ENCODE measurements around the gene MKNK1.

GRCh38 chr1:46642115-46642680, 38.1 kb upstream of the MKNK1 start:
- TF ChIP-seq, protein P1, sequence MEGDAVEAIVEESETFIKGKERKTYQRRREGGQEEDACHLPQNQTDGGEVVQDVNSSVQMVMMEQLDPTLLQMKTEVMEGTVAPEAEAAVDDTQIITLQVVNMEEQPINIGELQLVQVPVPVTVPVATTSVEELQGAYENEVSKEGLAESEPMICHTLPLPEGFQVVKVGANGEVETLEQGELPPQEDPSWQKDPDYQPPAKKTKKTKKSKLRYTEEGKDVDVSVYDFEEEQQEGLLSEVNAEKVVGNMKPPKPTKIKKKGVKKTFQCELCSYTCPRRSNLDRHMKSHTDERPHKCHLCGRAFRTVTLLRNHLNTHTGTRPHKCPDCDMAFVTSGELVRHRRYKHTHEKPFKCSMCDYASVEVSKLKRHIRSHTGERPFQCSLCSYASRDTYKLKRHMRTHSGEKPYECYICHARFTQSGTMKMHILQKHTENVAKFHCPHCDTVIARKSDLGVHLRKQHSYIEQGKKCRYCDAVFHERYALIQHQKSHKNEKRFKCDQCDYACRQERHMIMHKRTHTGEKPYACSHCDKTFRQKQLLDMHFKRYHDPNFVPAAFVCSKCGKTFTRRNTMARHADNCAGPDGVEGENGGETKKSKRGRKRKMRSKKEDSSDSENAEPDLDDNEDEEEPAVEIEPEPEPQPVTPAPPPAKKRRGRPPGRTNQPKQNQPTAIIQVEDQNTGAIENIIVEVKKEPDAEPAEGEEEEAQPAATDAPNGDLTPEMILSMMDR (IDR thresholded peaks at IDR 0.05; ENCODE audit: low read depth, low read length, poor library complexity, severe bottlenecking): no peak
- no peak for TF ChIP-seq EZH2phosphoT487 (IDR thresholded peaks at IDR 0.05; ENCODE audit: borderline replicate concordance, low read length)

Data from DOHH2 (cell line).